Upper lobe of left lung (tissue), 6 donors: ENCODE results near the gene SUN5. TPM values are rescaled to one million over a fixed set of nuclear protein-coding genes. Genes with fewer than 3 reads are reported as not detected.

Experiments
- ATAC-seq, 2 donors: fragments of 200-7000 bp; cut with Tn5 transposase; one replicate each; pipeline ENCODE4 v1.9.1; 2022; ENCODE audit warnings: mild to moderate bottlenecking in 2 of 2, moderate library complexity in 2 of 2; ENCODE audit not compliant: low FRiP score in 2 of 2
- DNase-seq, 2 donors: peaks; one replicate each; pipeline ENCODE4 v3.0.0-alpha.2; 2019 to 2020
- H3K27ac ChIP-seq, 4 donors: fragments of 200-600 bp; sonication (generic); one replicate each; pipeline ENCODE4 v1.5.1; 2016 to 2019
- H3K27me3 ChIP-seq, 4 donors: fragments of 200-600 bp; sonication (generic); one replicate each; pipeline ENCODE4 v1.5.1; 2017 to 2019
- H3K36me3 ChIP-seq, 4 donors: fragments of 200-600 bp; sonication (generic); one replicate each; pipeline ENCODE4 v1.5.1; 2016 to 2019
- H3K4me1 ChIP-seq, 4 donors: fragments of 200-600 bp; sonication (generic); one replicate each; pipeline ENCODE4 v1.5.1; 2018 to 2019
- H3K4me3 ChIP-seq, 4 donors: fragments of 200-600 bp; sonication (generic); one replicate each; pipeline ENCODE4 v1.5.1; 2017 to 2019; ENCODE audit warnings: mild to moderate bottlenecking in 2 of 4, moderate library complexity in 1 of 4
- H3K9me3 ChIP-seq, 4 donors: fragments of 200-600 bp; sonication (generic); one replicate each; pipeline ENCODE4 v1.5.1; 2018 to 2019
- EP300 ChIP-seq, 4 donors: sonication (generic); formaldehyde crosslinking; IDR thresholded peaks; one replicate each; pipeline ENCODE4 v1.5.1; 2017; ENCODE audit warnings: antibody characterized with exemption in 4 of 4, control low read depth in 2 of 4
- POLR2A ChIP-seq, 4 donors: fragments of 450-650 bp; IDR thresholded peaks; one replicate each; pipeline ENCODE4 v1.5.1; 2016 to 2017; ENCODE audit warnings: antibody characterized with exemption in 4 of 4, mild to moderate bottlenecking in 2 of 4
- POLR2AphosphoS5 ChIP-seq, 2 donors: sonication (generic); formaldehyde crosslinking; IDR thresholded peaks; one replicate each; pipeline ENCODE4 v1.5.1; 2017; ENCODE audit warnings: antibody characterized with exemption in 2 of 2
- WGBS, 2 donors: methylation state at CpG; one replicate each; pipeline ENCODE4 v1.1.5; 2017 to 2018; 5-methylcytosine and 5-hydroxymethylcytosine counted together
- total RNA-seq, 6 donors: library from RNA; depleted of rRNA in 4 of 6; stranded (reverse); fragments of >200 nt in 4 of 6; gene quantifications; one replicate each; pipeline versions ENCODE4 v1.1.0 to v1.2.1, GENCODE V29; 2016 to 2021
- TF ChIP-seq, protein P1 (sequence below), 6 experiments: fragments of 450-650 bp in 4 of 6; fragments of 200-600 bp in 2 of 6; sonication (generic) in 2 of 6; IDR thresholded peaks; one replicate each; pipeline ENCODE4 v1.5.1; 2016 to 2019; ENCODE audit warnings: antibody characterized with exemption in 6 of 6
- donor health status: DM: no; HTN: no; CAD: no; lungs with moderate emphysema.
- donor health status: DM: no; HTN: yes; CAD: no; lungs with severe emphysema.

SUN5 gene
- total RNA-seq, 6 donors from 2014 or later = not detected

DNA sequence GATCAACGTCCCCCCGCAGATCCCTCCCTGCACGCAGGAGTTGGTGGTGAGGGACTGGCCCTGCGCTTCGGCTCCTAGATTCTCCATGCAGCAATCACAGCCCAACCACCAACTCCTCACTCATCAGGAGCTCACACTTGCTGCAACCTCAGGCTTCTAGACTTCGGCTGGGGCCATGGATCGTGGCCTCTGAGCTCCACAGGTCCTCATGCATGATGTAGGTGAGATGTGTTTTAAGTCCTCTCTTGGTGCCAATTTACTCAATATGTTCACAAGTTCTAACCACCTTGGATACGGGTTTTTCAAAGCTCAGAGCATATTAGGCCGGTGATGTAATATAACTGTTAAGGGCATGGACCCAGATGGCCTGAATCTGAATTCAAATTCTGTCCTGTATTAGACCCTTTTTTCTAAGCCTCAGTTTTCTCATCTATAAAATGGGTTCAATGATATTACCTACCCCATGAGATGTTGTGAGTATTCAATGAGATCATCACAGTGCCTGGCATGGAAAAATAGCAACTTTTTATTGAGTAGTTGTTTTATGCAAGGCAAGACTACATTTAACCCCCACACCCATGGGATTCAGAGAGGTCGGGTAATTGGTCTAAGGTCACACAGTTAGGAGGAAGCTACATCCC lies 31.0 kb downstream of the SUN5 start:
- Histone ChIP-seq H3K27me3 (no peaks in the 10 kb centered on the region), H3K27ac (no peak overlapping the region), H3K36me3 (no peaks in the 10 kb centered on the region), H3K4me1 (peaks cover 0 to 7% (median 3%) of the 10 kb centered on the region in 4 donors), H3K9me3 (no peaks in the 10 kb centered on the region), H3K4me3 (no peak overlapping the region)
- no peak for DNase-seq
- TF ChIP-seq, protein P1, sequence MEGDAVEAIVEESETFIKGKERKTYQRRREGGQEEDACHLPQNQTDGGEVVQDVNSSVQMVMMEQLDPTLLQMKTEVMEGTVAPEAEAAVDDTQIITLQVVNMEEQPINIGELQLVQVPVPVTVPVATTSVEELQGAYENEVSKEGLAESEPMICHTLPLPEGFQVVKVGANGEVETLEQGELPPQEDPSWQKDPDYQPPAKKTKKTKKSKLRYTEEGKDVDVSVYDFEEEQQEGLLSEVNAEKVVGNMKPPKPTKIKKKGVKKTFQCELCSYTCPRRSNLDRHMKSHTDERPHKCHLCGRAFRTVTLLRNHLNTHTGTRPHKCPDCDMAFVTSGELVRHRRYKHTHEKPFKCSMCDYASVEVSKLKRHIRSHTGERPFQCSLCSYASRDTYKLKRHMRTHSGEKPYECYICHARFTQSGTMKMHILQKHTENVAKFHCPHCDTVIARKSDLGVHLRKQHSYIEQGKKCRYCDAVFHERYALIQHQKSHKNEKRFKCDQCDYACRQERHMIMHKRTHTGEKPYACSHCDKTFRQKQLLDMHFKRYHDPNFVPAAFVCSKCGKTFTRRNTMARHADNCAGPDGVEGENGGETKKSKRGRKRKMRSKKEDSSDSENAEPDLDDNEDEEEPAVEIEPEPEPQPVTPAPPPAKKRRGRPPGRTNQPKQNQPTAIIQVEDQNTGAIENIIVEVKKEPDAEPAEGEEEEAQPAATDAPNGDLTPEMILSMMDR (IDR thresholded peaks at IDR 0.05) = no peak
- TF ChIP-seq EP300 (IDR thresholded peaks at IDR 0.05) = no peak
- WGBS, 2 donors = 81 to 87% methylated on average over 9 to 10 of the region's 10 CpGs
- ATAC-seq = no peak

DNA sequence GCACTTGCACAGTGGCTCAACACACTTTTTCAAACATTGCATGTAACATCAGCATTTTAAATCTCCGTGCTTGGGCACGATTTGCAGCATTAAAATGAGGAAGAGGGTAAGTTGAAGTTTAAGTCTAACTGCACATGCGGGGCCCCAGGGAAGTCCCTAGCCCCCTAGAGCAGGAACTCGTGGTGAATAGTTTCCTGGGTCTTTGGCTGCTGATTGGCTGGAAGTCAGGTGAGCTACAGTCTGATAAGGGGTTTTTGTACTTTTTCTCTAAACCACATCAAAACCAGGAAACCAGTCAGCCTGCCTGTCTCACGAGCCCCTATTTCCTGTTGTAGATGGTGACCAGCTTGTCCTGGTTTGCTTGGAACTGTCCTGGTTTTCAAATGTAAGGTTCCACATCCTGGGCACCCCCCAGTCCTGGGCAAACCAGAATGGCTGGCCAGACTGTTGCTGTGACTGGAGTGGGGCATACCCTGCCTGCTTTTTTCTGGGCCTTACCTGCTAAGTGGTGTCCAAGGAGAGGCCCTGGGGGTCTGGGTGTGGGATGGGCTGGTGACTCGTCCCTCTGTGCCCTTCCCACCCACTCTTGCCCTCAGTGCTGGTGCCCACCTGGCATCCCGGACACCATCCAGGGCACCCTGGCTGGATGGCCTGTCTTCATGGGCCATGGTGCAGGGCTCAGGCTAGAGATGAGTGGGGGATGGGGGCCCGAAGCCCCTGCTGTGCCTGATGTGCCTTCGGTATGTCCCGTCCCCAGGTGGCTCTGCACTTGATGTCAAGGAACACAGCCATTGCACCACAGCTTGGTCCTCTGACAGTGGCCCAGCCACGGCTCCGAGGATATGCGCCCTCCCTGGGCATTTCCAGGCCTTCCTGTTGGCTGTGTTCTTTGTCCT lies 31.8 kb downstream of the SUN5 start:
- ATAC-seq = no peak
- WGBS, 2 donors = 69 to 75% methylated on average over 9 to 13 of the region's 13 CpGs
- no peak overlapping the region for H3K4me3 ChIP-seq
- H3K4me1 ChIP-seq = peaks cover 0 to 7% (median 3%) of the 10 kb centered on the region in 4 donors
- DNase-seq = no peak
- no peaks in the 10 kb centered on the region for H3K27me3 ChIP-seq
- no peaks in the 10 kb centered on the region for H3K9me3 ChIP-seq
- TF ChIP-seq, protein P1 (IDR thresholded peaks at IDR 0.05) = no peak
- TF ChIP-seq POLR2A (IDR thresholded peaks at IDR 0.05) (no peak), EP300 (IDR thresholded peaks at IDR 0.05) (no peak), POLR2AphosphoS5 (IDR thresholded peaks at IDR 0.05) (no peak)
- peak overlapping the region in 2 of 4 donors; percentile 37 to 56 for H3K27ac ChIP-seq
- H3K36me3 ChIP-seq = no peaks in the 10 kb centered on the region

DNA sequence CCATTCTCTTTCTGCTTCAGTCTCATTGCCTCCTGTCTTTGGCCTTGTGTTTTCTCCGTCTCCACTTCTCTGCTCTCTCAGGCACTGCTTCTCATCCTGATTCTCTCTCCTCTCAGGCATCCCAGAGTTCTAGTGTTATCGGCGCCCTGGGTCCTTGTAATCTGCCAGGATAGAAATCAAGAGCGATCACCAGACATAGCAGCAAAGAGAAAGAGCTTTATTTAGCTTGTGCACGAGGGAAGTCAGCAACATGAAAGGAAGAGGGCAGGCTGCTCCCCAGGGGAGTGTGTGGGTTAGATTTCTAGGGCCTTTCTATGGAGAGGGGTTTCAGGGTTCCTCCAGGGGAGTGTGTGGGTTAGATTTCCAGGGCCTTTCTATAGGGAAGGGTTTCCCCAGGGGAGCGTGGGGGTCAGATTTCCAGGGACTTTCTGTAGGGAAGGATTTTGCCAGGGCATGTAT lies 32.5 kb downstream of the SUN5 start:
- Histone ChIP-seq H3K36me3 (no peaks in the 10 kb centered on the region), H3K27ac (peak overlapping the region in 2 of 4 donors; percentile 3 to 26), H3K4me3 (no peak overlapping the region), H3K9me3 (no peaks in the 10 kb centered on the region), H3K4me1 (peaks cover 0 to 7% (median 3%) of the 10 kb centered on the region in 4 donors), H3K27me3 (no peaks in the 10 kb centered on the region)
- DNase-seq (no peak), ATAC-seq (no peak)
- TF ChIP-seq, protein P1 (IDR thresholded peaks at IDR 0.05) = no peak
- TF ChIP-seq POLR2A (IDR thresholded peaks at IDR 0.05) (no peak), EP300 (IDR thresholded peaks at IDR 0.05) (no peak), POLR2AphosphoS5 (IDR thresholded peaks at IDR 0.05) (no peak)
- WGBS, 2 donors = 48 to 53% methylated on average over 6 of the region's 6 CpGs

- H3K27ac ChIP-seq = peak overlapping the region in 1 of 4 donors; percentile 61
- WGBS, 2 donors = 100% methylated on average over 2 of the region's 2 CpGs
- H3K27me3 ChIP-seq = no peaks in the 10 kb centered on the region
- H3K4me1 ChIP-seq = peaks cover 0 to 7% (median 3%) of the 10 kb centered on the region in 4 donors
- H3K36me3 ChIP-seq = no peaks in the 10 kb centered on the region
- DNase-seq = no peak
- no peak for TF ChIP-seq POLR2A (IDR thresholded peaks at IDR 0.05)
- no peak overlapping the region for H3K4me3 ChIP-seq
- H3K9me3 ChIP-seq = no peaks in the 10 kb centered on the region
- no peak for ATAC-seq
Observed at GRCh38 chr20:32970973-32971300, 33.3 kb downstream of the SUN5 start.

GRCh38 chr20:32970115-32970972 lies 33.9 kb downstream of the SUN5 start:
- no peak for DNase-seq
- no peaks in the 10 kb centered on the region for H3K9me3 ChIP-seq
- H3K27ac ChIP-seq = no peak overlapping the region
- WGBS, 2 donors = 84 to 93% methylated on average over 12 to 15 of the region's 15 CpGs
- ATAC-seq = no peak
- no peak overlapping the region for H3K4me3 ChIP-seq
- no peak for TF ChIP-seq EP300 (IDR thresholded peaks at IDR 0.05)
- no peak for TF ChIP-seq POLR2A (IDR thresholded peaks at IDR 0.05)
- TF ChIP-seq, protein P1 (IDR thresholded peaks at IDR 0.05) = no peak
- no peak for TF ChIP-seq POLR2AphosphoS5 (IDR thresholded peaks at IDR 0.05)
- no peaks in the 10 kb centered on the region for H3K27me3 ChIP-seq
- no peaks in the 10 kb centered on the region for H3K36me3 ChIP-seq
- peaks cover 0 to 7% (median 3%) of the 10 kb centered on the region in 4 donors for H3K4me1 ChIP-seq
